GM21381 (cell line): ENCODE results near the gene TSPYL6.
"Not testable (repeated sequence)": the region's sequence is repeated elsewhere in the genome, so short reads cannot be mapped to it uniquely, and the experiment has no call there.

Experiments
- ATAC-seq: cut with Tn5 transposase; IDR thresholded peaks from one replicate; pipeline ENCODE4 v1.9.1; 2021; ENCODE audit warnings: mild to moderate bottlenecking, moderate library complexity; ENCODE audit not compliant: unreplicated experiment

TSPYL6 gene

DNA sequence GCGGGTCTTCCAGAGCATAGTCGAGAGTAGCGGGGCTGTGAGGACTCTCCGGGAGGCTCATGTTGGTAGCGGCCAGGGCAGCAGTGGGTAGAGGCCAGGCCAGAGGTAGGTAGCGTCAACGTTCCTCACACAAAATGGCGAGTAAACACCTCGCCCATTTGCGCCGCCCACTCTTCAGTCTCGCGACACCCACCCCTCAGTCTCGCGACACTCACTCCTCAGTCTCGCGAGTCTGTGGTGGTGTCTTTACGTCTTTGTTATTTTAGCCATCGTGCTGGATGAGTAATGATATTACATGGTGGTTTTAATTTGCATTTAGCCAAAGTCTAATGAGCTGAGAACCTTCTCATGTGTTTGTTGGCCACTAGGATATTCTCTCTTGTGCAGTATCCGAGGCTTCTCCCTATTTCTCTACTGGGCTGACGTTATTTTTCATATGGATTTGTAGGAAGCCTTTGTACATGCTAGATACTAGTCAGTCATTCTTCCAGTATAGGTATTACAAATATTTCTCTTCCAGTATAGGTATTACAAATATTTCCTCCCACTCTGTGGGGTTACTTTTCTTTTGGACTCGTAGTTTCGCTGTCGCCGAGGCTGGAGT, at the start of gene TSPYL6:
Gene TSPYL6, minus strand, starts transcription at position 139 of the 604 bp plus-strand sequence. Its CDS starts 78 bp downstream, at position 61.
- no peak for ATAC-seq

DNA sequence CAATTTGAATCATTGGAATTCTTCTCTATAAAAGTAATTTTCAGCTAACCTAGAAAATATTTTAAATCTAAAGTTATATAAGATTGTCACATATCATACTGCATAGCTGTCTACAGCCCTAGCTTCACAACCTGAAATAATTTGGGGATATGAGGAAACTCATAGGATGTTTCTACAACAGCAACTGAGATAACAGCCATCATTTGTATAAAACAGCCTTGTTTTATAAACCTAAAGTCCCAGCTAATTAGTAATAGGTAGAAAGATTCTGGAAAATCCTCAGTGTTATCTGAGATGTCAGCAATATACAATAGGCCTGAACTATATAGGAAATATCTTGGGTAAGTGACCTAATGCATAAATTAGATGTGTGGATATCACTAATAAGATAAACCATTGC, 47.6 kb upstream of the TSPYL6 start:
- ATAC-seq: no peak

DNA sequence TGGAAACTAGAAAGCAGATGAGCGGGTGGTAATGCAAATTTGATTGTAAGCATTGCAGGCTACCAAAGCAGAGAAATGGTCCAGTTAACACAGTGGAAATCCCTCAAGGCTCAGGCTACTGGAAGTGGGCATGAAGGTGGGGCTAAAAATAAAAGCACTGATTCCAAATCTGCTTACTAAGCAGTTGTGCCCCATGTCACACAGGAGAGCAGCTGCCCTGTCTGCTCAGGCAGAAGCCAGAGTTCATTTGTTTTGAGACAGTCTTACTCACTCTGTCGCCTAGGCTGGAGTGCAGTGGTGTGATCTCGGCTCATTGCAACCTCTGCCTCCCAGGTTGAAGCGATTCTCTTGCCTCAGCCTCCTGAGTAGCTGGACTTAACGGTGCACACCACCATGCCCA, 42.5 kb upstream of the TSPYL6 start:
- ATAC-seq: no peak

DNA sequence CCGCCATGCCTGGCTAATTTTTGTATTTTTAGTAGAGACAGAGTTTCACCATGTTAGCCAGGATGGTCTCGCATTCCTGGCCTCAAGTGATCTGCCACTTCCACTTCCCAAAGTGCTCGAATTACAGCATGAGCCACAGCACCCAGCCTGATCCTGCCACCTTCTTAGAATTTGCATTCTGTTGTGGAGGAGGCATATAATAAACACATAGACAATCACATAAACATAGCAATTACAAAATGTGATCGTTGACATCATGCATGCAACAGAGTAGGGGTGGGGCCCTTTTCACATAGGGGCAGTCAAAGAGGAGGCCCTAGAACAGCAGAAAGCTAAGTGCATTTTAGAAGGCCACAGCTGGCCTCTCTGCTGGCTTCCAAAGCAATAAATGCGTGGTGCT, 39.9 kb upstream of the TSPYL6 start:
- no peak for ATAC-seq

DNA sequence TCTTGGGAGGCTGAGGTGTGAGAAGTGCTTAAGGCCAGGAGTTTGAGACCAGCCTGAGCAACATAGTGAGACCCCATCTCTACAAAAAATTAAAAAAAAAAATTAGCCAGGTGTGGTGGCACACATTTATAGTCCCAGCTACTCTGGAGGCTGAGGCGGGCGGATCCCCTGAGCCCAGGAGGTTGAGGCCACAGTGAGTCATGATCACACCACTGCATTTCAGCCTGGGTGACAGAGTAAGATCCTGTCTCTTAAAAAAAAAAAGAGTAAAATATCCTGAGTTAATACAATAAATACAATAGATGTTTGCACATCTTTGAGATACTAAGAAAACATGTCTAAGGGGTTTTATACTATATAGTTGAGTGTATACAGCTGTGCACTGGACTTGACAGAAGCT, 38.6 kb upstream of the TSPYL6 start:
- ATAC-seq: not testable (repeated sequence)

DNA sequence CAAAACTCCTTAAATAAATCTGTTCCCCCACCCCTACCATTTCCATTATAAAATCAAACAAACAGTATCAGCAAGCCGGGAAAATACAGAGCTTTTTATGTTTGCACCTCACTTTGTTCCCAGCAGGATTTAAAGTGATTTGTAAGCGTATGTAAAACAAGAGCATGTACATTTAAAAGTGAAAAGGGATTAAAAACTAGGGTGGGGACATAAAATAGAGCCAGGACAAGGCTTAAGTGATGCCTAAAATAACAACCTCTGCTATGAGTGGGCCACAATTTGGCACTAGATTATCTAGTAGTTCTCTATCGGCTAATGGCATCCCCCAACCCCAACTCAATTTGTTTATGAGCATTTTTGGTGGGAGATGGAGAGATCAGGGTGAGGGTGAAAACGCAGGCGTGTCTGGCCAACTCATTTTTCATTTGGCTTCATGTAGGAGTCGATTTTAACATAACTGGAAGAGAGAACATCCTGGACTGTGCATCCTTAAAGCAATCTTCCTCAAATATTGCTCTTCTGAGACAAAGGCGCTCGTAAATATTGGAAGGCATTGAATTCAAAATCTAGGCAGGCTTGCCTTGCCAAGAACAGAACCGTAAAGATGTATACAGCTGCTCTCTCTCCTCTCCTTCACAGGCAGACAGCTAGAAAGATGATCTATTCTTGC, 34.5 kb upstream of the TSPYL6 start:
- ATAC-seq: no peak

DNA sequence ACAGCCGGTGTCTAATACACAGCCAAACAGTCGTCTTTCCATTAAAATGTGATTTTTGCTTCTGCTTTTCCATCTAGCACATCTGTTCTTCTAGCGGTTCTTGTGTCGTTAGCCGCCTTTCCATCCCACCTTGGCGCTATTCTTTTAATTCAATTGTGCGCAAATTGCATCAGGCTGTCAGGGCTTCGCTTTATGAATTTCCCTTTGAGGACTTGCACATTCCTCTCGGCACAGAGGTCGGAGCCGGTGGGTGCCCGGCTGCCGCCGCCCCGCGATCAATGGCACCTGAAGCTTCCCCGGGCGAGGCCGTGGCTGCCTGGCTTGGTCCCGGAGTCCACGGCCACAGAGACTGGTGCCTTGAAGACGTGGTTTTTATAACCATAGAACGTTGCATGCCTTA, 33.9 kb upstream of the TSPYL6 start:
- ATAC-seq: no peak

DNA sequence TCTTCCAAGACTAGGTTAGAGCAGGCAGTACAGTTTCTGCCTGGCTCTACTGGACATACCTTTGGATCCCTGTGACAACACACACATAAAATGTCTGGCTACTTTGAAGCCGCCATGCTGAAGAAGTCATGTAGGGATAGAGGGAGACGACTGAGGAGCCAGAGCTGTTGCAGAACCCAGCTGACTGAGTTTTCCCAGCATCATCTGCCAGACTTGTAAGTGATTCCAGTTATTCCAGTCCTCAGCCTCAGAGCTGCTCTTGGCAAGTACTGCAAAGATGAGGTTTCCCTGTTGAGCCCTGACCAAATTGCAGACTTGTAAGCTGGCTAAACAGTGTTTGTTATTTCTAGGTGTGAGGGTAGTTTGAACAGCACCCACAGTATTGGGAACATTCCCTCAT, 31.5 kb upstream of the TSPYL6 start:
- no peak for ATAC-seq

DNA sequence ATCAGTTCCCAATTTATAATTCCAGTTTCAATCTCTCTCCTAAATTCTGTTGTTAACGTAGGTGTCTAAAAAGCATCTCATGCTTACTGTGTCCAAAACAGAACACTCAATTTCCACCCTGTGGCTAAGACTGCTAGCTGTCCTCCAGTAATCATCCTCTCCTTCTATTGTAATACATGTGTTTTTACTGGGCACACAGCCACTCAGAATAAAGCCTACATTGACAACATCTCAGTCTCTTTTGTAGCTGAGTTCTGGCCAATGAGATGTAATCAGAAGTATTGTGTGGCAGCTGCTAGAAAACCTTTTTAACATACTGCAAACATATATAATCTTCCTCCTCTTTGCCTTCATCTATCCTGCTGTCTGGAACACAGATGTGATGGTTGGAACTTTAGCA, 29.4 kb upstream of the TSPYL6 start:
- no peak for ATAC-seq

DNA sequence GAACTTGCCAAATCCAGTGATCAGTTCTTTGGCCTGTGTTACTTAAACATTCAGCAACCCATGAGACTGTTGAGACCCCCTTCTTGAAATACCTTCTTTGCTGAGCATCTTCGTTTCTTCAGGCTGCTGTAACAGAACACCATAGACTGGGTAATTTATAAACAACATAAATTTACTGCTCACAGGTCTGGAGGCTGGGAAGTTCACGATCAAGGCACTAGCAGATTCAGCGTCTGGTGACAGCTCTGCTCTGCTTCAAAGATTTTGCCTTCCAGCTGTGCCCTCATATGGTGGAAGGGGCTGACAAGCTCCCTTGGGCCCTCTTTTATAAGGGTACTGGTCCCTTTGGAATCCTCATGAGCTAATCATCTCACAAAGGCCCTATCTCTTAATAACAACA, 28.8 kb upstream of the TSPYL6 start:
- no peak for ATAC-seq

DNA sequence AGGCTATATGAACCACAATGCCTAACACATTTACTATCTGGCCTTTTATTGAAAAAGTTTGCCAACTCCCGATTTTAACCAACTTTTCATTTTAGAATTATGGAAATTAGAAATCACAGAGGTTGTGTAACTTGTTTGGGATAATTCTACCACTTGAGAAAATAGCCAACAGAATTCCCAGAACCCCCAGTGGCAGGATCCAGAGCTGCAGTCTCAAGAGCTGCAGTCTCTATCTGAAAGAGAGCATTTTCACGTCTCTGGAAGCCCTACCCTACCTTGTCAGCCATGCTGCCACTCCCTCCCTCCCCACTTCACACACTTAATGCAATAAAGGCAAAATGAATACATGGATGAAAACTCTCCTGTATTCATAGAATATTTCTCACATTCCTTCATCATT, 23.4 kb upstream of the TSPYL6 start:
- ATAC-seq: no peak

DNA sequence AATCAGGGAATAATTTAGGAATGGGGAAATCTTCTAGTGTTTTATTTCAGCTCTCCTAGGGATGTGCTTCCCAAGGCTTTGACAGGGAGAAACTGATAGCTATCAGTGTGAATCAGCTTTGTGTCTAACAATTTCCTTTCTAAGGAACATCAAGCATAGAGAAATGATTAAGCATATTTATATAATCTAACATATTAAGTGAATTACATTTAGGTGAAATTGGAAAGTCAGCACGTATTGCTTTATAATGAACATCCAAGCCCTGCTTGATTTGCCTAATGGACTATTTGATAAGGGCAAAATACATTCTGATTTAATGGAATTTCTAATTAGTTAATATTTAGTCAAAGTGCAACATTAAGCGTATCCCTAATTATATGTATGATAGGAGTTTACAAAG, 19.5 kb upstream of the TSPYL6 start:
- ATAC-seq: no peak

DNA sequence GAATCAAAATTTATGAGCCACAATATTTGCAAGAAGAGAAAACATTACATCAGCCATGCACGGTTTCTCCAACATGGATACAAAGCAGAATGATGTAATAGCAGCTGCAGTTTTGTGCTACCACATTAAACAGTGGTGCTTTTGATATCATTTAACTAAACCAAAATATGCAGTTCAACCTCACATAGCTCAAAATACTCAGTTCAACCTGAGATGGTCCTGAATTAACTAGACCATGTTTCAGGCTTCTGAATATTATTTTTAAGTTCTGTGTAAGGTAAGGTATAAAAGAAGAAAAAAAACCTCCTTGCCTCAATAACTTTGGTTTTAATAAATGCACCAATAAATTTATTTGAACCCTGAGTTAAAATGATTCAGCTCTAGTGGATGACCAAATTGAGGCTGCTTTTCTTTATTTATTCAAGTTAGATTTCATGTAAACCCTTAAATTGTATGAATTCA, 18.8 kb upstream of the TSPYL6 start:
- ATAC-seq: no peak

DNA sequence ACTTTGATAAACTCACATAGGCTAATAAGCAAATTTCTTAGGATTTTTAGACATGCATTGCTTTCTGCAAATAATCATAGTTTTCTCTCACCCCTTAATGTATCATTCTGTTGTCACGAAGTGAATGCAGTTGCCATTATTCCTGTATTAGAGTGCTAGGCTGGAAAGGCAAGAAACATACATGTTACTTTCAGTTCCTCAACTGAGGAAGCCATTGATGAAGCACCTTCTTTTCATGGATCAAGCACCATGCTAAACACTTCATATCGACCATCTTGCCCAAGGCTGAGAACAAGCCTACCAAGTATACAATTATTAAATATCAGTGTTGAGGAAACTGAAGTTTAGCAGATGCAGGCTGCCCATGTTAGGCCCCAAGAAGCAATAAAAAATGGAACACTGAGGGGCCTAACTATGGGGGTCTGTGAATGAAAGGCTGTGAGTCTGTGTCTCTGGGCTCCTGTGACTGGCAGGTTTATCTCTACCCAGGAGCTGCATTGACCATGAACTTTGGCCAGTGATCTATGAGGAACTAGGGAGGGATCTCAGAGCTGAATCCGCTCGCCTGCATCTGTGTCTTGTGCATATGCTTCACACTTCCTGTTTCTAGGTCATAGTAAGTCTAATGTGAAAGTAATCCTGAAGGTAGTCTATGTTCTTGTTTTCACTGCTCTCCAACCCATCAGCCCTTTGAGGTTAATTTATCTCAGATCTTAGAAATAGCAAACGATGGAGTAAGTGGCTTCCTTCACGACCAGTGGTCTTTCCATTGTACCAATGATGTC, 16.0 kb upstream of the TSPYL6 start:
- ATAC-seq: peak; percentile 99

DNA sequence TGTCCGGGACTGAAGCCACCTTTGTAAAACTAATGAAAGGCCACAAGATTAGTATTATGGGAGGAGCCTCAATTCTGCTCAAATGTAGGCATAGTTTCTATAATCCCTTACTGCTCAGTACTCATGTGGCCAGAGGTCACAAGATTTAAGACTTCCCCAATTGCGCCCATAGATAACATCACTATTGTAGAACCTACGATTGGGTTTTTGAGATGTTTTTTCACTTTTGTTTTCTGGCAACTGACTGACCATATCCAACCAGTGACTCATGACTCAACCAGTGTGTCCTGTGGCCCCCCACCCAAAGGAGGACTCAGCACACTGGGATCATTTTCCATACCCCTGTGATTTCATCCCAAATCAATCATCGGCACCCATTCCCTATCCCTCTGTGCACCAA, 15.2 kb upstream of the TSPYL6 start:
- ATAC-seq: no peak

DNA sequence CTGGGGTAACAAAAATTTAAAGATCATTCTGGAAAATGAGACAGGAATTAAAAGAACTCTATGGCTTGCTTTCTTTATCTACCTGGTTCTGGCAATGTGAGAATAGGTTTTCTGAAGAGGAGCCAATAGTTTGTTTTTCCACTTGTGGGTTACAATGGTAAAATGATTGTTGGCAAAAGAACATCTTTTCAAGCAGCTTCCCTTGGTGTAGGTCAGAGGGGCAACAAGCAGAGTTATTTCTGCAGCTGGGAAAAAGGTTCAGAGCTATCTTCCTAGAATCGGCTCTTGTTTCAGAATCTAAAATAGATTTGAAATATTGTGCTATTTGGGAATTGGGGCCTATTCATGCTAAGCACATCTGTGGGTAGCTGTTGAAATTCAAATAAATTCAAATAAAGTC, 11.5 kb upstream of the TSPYL6 start:
- ATAC-seq: no peak

DNA sequence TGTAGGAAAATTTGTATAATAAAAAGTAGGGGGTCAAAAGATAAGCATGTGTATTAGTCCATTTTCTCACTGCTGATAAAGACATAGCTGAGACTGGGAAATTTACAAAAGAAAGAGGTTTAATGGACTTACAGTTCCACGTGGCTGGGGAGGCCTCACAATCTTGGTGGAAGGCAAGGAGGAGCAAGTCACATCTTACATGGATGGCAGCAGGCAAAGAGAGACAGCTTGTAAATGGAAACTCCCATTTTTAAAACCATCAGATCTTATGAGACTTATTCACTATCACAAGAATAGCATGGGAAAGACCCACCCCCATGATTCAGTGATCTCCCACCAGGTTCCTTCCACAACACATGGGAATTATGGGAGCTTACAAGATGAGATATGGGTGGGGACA, 9.1 kb upstream of the TSPYL6 start:
- not testable (repeated sequence) for ATAC-seq

DNA sequence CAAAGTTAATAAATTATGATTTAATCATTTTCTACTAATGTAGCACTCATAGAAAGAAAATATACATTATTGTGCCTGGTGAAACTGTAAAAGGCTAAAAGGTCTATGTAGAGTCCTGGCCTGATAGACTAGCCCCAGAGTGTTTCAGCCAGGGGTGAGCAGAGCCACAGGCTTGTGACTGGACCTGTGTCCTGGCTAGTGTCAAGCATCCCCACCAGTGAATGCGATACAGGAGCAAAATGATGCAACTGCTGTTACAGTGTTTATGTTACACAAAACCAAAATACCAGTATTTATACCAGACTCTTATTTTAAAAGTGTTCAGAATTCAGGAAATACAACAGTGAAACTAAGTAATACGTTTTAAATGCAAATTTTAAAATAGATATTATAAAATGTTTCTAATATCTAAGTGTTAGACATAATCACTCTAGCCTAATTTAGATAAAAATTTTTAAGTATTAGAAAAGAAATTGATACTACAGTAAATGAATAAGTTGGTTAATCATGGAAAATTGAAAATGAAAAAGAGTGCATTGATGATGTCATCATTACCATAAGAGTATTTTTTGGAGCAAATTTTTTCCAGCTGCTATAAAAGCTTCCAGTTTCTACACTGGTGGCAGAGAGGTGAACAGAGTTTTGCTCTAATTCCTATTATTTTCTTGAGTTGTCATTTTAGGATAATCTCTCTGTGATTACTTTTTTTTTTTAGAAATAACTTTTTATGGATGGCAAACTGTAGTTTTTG, 6.2 kb upstream of the TSPYL6 start:
- no peak for ATAC-seq

DNA sequence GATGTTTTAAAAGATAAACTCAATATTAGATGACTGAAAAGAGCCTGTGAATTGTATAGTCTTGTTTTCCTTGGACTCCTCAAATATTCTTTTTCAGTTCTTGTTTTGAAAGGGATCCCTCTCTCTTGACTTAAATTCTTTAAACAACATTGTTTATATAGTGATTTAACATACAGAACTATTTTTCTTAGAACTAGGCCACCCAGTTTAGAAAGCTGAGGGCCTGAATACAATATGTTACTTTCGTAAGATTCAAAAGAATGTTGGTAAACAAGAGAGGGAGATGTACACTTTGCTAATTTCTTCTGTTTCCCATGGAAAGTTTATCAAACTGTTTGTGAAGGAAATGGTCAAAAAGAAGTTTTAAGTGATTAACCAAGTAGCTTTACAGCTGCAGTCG, 5.5 kb upstream of the TSPYL6 start:
- ATAC-seq: no peak

DNA sequence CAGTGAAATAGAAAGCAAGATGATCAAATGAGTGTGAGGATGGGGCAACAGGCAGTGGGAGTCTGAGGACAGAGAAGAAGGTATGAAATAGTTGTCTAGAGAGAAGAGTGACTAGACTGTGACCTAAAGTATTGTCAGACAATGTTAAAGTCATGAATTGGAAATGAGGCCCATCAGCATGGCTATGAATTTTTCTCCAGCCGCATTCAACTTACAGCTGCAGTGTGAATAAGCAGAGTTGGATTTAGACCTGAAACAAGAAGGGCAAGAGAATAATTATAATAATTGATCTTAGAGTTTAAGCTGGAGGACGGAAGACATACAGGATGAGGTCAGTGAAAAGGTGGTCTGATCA, 4.2 kb upstream of the TSPYL6 start:
- ATAC-seq: no peak

DNA sequence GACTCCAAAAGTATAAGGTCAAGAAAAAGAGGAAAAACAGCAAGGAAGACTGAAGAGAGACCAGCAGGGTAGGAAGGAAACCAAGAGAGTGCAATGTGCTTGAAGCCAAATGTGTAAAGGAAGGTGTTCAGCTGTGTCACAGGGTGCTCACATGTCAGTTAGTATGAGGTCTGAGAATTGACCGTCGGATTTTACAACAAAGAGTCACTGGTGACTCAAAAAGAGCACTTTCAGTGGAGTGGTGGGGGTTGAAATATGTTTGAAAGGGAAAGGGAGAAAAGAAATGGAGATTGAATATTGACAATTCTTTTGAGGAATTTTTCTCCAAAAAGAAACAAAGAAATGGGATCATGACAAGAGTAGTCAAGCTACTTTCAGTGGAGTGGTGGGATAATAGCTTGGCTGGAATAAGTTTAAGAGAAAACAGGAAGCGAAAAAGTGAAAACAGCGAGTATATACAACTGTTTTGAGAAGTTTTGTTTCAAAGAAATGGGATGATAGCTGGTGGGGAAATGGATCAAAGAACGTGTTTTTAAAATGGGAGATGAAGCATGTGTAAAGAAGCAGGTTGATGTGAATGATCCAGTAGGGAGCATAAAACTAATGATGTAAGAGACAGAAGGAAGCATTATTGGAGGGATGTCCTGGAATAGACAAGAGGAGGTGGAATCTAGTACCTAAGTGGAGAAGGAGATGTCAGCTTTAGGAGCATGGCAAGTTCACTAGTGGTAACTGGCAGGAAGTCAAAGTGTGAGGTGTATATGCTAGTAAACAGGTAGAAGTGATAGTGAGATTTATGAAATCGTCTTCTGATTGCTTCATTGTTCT, 3.6 kb upstream of the TSPYL6 start:
- peak; percentile 79 for ATAC-seq
